B cell (primary cell): ENCODE results near the gene UHMK1.

ENCODE experiments used
- CTCF ChIP-seq: fragments of 200-600 bp; IDR thresholded peaks from one replicate; pipeline ENCODE4 v1.8.0; 2022; ENCODE audit warnings: antibody characterized with exemption, mild to moderate bottlenecking
- EZH2 ChIP-seq: IDR thresholded peaks from 2 replicates; pipeline ENCODE4 v1.6.1; 2012; ENCODE audit warnings: borderline replicate concordance, low read depth, mild to moderate bottlenecking, moderate library complexity, low read length; ENCODE audit not compliant: insufficient read depth, poor library complexity, severe bottlenecking

- TF ChIP-seq CTCF, result no peak
- TF ChIP-seq EZH2, result no peak
Measured at GRCh38 chr1:162498496-162498810, 835 bp downstream of the UHMK1 start.
